OCI-M1 (cell line): ENCODE results near the gene CCDC88A.

ENCODE experiments used
- DNase-seq: peaks from one replicate; lab custom pipeline; 2025; lab: John Stamatoyannopoulos, UW

Gene CCDC88A

GRCh38 chr2:55422876-55423665 is 3.4 kb upstream of the CCDC88A start:
- no peak for DNase-seq

- no peak for DNase-seq
These were observed 1.7 kb upstream of the CCDC88A start for GRCh38 chr2:55421326-55421725.

- DNase-seq, result peak; percentile 11
These were observed 1.2 kb upstream of the CCDC88A start for GRCh38 chr2:55420871-55421270.

- DNase-seq, result no peak
These were observed 726 bp upstream of the CCDC88A start for GRCh38 chr2:55420439-55420725.

- DNase-seq, result no peak
These were observed 400 bp downstream of the CCDC88A start for GRCh38 chr2:55419233-55419678.

GRCh38 chr2:55418512-55419232 is 984 bp downstream of the CCDC88A start:
- peak; percentile 71 for DNase-seq

GRCh38 chr2:55418072-55418471 is 1.6 kb downstream of the CCDC88A start:
- no peak for DNase-seq

- DNase-seq, result peak; percentile 40
These were observed 2.7 kb downstream of the CCDC88A start for GRCh38 chr2:55416786-55417568.

GRCh38 chr2:55415300-55415699 is 4.4 kb downstream of the CCDC88A start:
- no peak for DNase-seq

- peak; percentile 77 for DNase-seq
These were observed 10.5 kb downstream of the CCDC88A start for GRCh38 chr2:55408918-55409868.

- peak; percentile 39 for DNase-seq
These were observed 11.4 kb downstream of the CCDC88A start for GRCh38 chr2:55408098-55408882.

- no peak for DNase-seq
These were observed 14.5 kb downstream of the CCDC88A start for GRCh38 chr2:55405116-55405515.

GRCh38 chr2:55403256-55403998 is 16.2 kb downstream of the CCDC88A start:
- peak; percentile 9 for DNase-seq

GRCh38 chr2:55401124-55401523 is 18.5 kb downstream of the CCDC88A start:
- DNase-seq, result no peak

GRCh38 chr2:55400332-55400731 is 19.3 kb downstream of the CCDC88A start:
- DNase-seq, result no peak

GRCh38 chr2:55399815-55400214 is 19.8 kb downstream of the CCDC88A start:
- no peak for DNase-seq

- no peak for DNase-seq
These were observed 23.7 kb downstream of the CCDC88A start for GRCh38 chr2:55395724-55396605.

- DNase-seq, result peak; percentile 55
These were observed 27.9 kb downstream of the CCDC88A start for GRCh38 chr2:55391615-55392242.

GRCh38 chr2:55391155-55391554 is 28.5 kb downstream of the CCDC88A start:
- peak; percentile 31 for DNase-seq
